Endothelial cell of umbilical vein (primary cell): ENCODE measurements around the gene MRPL14. TPM values are rescaled to one million over a fixed set of nuclear protein-coding genes. Genes with fewer than 3 reads are reported as not detected.

Experiments used
- BruUV-seq: library from RNA; stranded (reverse); fragments of 400-500 nt; replicated peaks from 2 replicates; lab custom pipeline; 2021; lab: Mats Ljungman, UMichigan
- CTCF ChIA-PET: fragments of 300-600, 350-600 bp; sonication (Branson Sonifier 250); formaldehyde crosslinking; loops from one replicate; lab custom pipeline; 2021; ENCODE audit warnings: antibody characterized with exemption, inconsistent platforms; lab: Charles Lee
- POLR2A ChIA-PET: fragments of 300-600, 350-600 bp; sonication (Branson Sonifier 250); formaldehyde crosslinking; loops from one replicate; lab custom pipeline; 2021; ENCODE audit warnings: antibody characterized with exemption, inconsistent platforms; lab: Charles Lee
- DNase-seq: peaks from one replicate; pipeline ENCODE4 v3.0.0-alpha.2; 2011; ENCODE audit warnings: low read depth, low spot score
- FAIRE-seq: peaks from 2 replicates; lab custom pipeline; 2011; peaks lifted over from hg19 to GRCh38; lab: Jason Lieb, UNC
- H2AFZ ChIP-seq: 2 replicates; pipeline ENCODE4 v1.6.0; 2012; ENCODE audit warnings: low read depth, low read length, control low read depth, inconsistent platforms
- H3K27ac ChIP-seq: 2 replicates; pipeline ENCODE4 v1.5.1; 2011; ENCODE audit warnings: low read depth, mild to moderate bottlenecking, control low read depth, low read length, moderate library complexity; ENCODE audit not compliant: insufficient read depth
- H3K27me3 ChIP-seq, 2 experiments: 2 replicates each; pipeline versions ENCODE4 v1.6.0 to v1.6.1; 2011; ENCODE audit warnings: low read length in 2 of 2, mixed read lengths in 1 of 2; ENCODE audit not compliant: control insufficient read depth in 2 of 2, insufficient read depth in 2 of 2
- H3K36me3 ChIP-seq, 2 experiments: 2 replicates in 1 of 2; 3 replicates in 1 of 2; pipeline ENCODE4 v1.5.1; 2011; ENCODE audit warnings: low read length in 2 of 2, mild to moderate bottlenecking in 1 of 2, moderate library complexity in 1 of 2; ENCODE audit not compliant: control insufficient read depth in 2 of 2, insufficient read depth in 2 of 2; ENCODE audit errors: extremely low read depth in 1 of 2
- H3K4me1 ChIP-seq: 3 replicates; pipeline ENCODE4 v1.5.1; 2011; ENCODE audit warnings: mild to moderate bottlenecking, low read length; ENCODE audit not compliant: control insufficient read depth, insufficient read depth; ENCODE audit errors: extremely low read depth
- H3K4me2 ChIP-seq: 2 replicates; pipeline ENCODE4 v1.6.1; 2011; ENCODE audit warnings: low read length, control low read depth, mixed read lengths; ENCODE audit not compliant: insufficient read depth
- H3K4me3 ChIP-seq, 3 experiments: fragments of 200-600 bp in 1 of 3; sonication (generic), shearing (Covaris generic) in 1 of 3; replicated peaks in 1 of 3; 2 replicates each; pipeline ENCODE4 v1.5.1; 2011 to 2016; ENCODE audit warnings: control low read depth in 3 of 3, low read length in 3 of 3, mild to moderate bottlenecking in 2 of 3, inconsistent platforms in 1 of 3, low read depth in 1 of 3, moderate library complexity in 1 of 3; ENCODE audit not compliant: insufficient read depth in 1 of 3
- H3K79me2 ChIP-seq: 2 replicates; pipeline ENCODE4 v1.6.0; 2012; ENCODE audit warnings: low read length, inconsistent platforms; ENCODE audit not compliant: control insufficient read depth, insufficient read depth
- H3K9ac ChIP-seq: replicated peaks from 2 replicates; pipeline ENCODE3; 2011; ENCODE audit warnings: low read length, control low read depth; ENCODE audit not compliant: insufficient read depth; ENCODE audit errors: extremely low read depth
- H3K9me1 ChIP-seq: replicated peaks from 3 replicates; pipeline ENCODE4 v1.6.0; 2011; ENCODE audit warnings: mild to moderate bottlenecking, low read length; ENCODE audit not compliant: control insufficient read depth, insufficient read depth; ENCODE audit errors: extremely low read depth
- H3K9me3 ChIP-seq: replicated peaks from 2 replicates; pipeline ENCODE4 v1.5.1; 2012; ENCODE audit warnings: low read length, inconsistent platforms; ENCODE audit not compliant: control insufficient read depth, insufficient read depth
- H4K20me1 ChIP-seq: replicated peaks from 2 replicates; pipeline ENCODE3; 2011; ENCODE audit warnings: mild to moderate bottlenecking, low read length; ENCODE audit not compliant: control insufficient read depth, insufficient read depth; ENCODE audit errors: extremely low read depth
- CTCF ChIP-seq, 2 donors: IDR thresholded peaks; 1 replicate in 1 of 2; 2 replicates in 1 of 2; pipeline ENCODE4 v1.5.1; 2011; ENCODE audit warnings: low read length in 2 of 2, mild to moderate bottlenecking in 2 of 2, moderate library complexity in 2 of 2, control low read depth in 1 of 2, inconsistent platforms in 1 of 2, low read depth in 1 of 2; ENCODE audit not compliant: insufficient read depth in 1 of 2; ENCODE audit errors: extremely low read depth in 1 of 2
- EZH2 ChIP-seq: IDR thresholded peaks from 2 replicates; pipeline ENCODE4 v1.6.1; 2012; ENCODE audit warnings: borderline replicate concordance, low read depth, mild to moderate bottlenecking, moderate library complexity, low read length, inconsistent platforms; ENCODE audit not compliant: severe bottlenecking
- FOS ChIP-seq: IDR thresholded peaks from 2 replicates; pipeline ENCODE4 v1.6.1; 2011; ENCODE audit warnings: mild to moderate bottlenecking, low read length, moderate library complexity, borderline replicate concordance; ENCODE audit not compliant: insufficient read depth
- GATA2 ChIP-seq: IDR thresholded peaks from 2 replicates; pipeline ENCODE4 v1.7.0; 2011; ENCODE audit warnings: low read depth, mild to moderate bottlenecking, moderate library complexity, mixed read lengths, low read length; ENCODE audit not compliant: insufficient read length, insufficient read depth
- JUN ChIP-seq: IDR thresholded peaks from 2 replicates; pipeline ENCODE4 v1.6.1; 2011; ENCODE audit warnings: borderline replicate concordance, low read depth; ENCODE audit not compliant: insufficient read length, insufficient read depth
- MAX ChIP-seq: IDR thresholded peaks from 2 replicates; pipeline ENCODE4 v1.6.1; 2011; ENCODE audit not compliant: insufficient read depth, insufficient read length
- MYC ChIP-seq: IDR thresholded peaks from one replicate; pipeline ENCODE4 v1.6.1; 2011; ENCODE audit warnings: mild to moderate bottlenecking, low read depth, low read length
- POLR2A ChIP-seq: IDR thresholded peaks from 2 replicates; pipeline ENCODE4 v1.6.1; 2012; ENCODE audit warnings: low read depth, mild to moderate bottlenecking, control low read depth, low read length
- POLR2AphosphoS5 ChIP-seq: IDR thresholded peaks from 2 replicates; pipeline ENCODE4 v1.6.1; 2012; ENCODE audit warnings: low read depth, mild to moderate bottlenecking, control low read depth, low read length, moderate library complexity; ENCODE audit not compliant: insufficient read depth
- dilution Hi-C: fragments of 300-500 bp; cut with MboI; formaldehyde crosslinking; loops from one replicate; pipeline ENCODE4 v1.15.0; 2019; ENCODE audit warnings: low sequenced_read_pairs; ENCODE audit not compliant: extremely low pct_ligation_motif_present
- intact Hi-C: fragments of 100-400 bp; cut with micrococcal nuclease; formaldehyde crosslinking; loops from one replicate; pipeline ENCODE4 v1.10.0; 2022
- polyA plus RNA-seq, 4 experiments: library from polyadenylated mRNA; depleted of rRNA in 3 of 4; stranded (reverse) in 3 of 4; unstranded in 1 of 4; fragments of >200 nt; gene quantifications; 2 replicates each; pipeline versions ENCODE4 v1.2.1 to v1.2.3, GENCODE V29; 2011 to 2012; ENCODE audit warnings: missing spikeins in 1 of 4
- total RNA-seq: library from RNA; stranded (reverse); gene quantifications from 2 replicates; pipeline ENCODE4 v1.2.3, GENCODE V29; 2021

MRPL14 gene
- total and polyA plus RNA-seq, 2 donors (not counting 3 experiments of a cell fraction or from before 2014, with no cell fraction given) = 68.1 to 103 TPM

GRCh38 chr6:44171899-44172546 lies 44.8 kb upstream of the MRPL14 start:
- no peaks in the 10 kb centered on the region for H3K9me3 ChIP-seq
- H3K27me3 ChIP-seq = peaks cover 0 to 9% of the 10 kb centered on the region in 2 experiments
- H3K79me2 ChIP-seq = no peaks in the 10 kb centered on the region
- BruUV-seq = no TSS peak
- FAIRE-seq (no peak), DNase-seq (no peak)
- no peak overlapping the region for H2AFZ ChIP-seq
- dilution Hi-C loops = no loop called here
- peaks cover 11% of the 10 kb centered on the region for H3K4me1 ChIP-seq
- ChIA-PET CTCF (interaction anchor here (1.0 to 6.1 kb wide), 20 partner anchors 10 to 168 kb away, joined by 3 to 148 read pairs (median 9); partner anchors contain the start of genes HSP90AB1, SLC29A1 and SLC35B2), POLR2A (interaction anchor here (1.3 kb wide), 1 partner anchor 75 kb away, joined by 9 read pairs; the partner anchor contains the start of gene HSP90AB1)
- TF ChIP-seq MYC = no peak
- no peak overlapping the region for H3K27ac ChIP-seq
- no peak overlapping the region for H3K4me2 ChIP-seq
- no peaks in the 10 kb centered on the region for H4K20me1 ChIP-seq
- H3K9ac ChIP-seq = no peak overlapping the region
- H3K4me3 ChIP-seq = no peak overlapping the region
- intact Hi-C loops = loop anchor here (1.0 kb wide), 6 partner anchors 49 to 166 kb away; partner anchors contain the start of gene SLC35B2
- H3K9me1 ChIP-seq = no peaks in the 10 kb centered on the region
- no peaks in the 10 kb centered on the region for H3K36me3 ChIP-seq

- H3K4me1 ChIP-seq = no peaks in the 10 kb centered on the region
- BruUV-seq = no TSS peak
- peaks cover 0 to 20% of the 10 kb centered on the region in 2 experiments for H3K27me3 ChIP-seq
- no peak for DNase-seq
- dilution Hi-C loops = no loop called here
- ChIA-PET POLR2A (interaction anchor here (0.9 kb wide), 1 partner anchor 77 kb away, joined by 4 read pairs; the partner anchor contains the start of gene HSP90AB1), CTCF (interaction anchor here (0.8 to 2.4 kb wide), 8 partner anchors 10 to 87 kb away, joined by 3 to 9 read pairs (median 6); partner anchors contain the start of gene SLC35B2)
- H3K9ac ChIP-seq = no peak overlapping the region
- no peak overlapping the region for H3K4me2 ChIP-seq
- no peak for FAIRE-seq
- H3K9me3 ChIP-seq = no peaks in the 10 kb centered on the region
- H3K4me3 ChIP-seq = no peak overlapping the region
- no peaks in the 10 kb centered on the region for H3K9me1 ChIP-seq
- H4K20me1 ChIP-seq = no peaks in the 10 kb centered on the region
- H3K27ac ChIP-seq = no peak overlapping the region
- intact Hi-C loops = no loop called here
- H3K79me2 ChIP-seq = no peaks in the 10 kb centered on the region
- H2AFZ ChIP-seq = no peak overlapping the region
- TF ChIP-seq POLR2A (no peak), GATA2 (no peak), EZH2 (no peak), MAX (no peak), FOS (no peak), POLR2AphosphoS5 (no peak), CTCF (IDR thresholded peaks at IDR 0.05; ENCODE audit: extremely low read depth in 1 of 2, insufficient read depth in 1 of 2, low read depth in 1 of 2, low read length in 2 of 2) (no peak), MYC (no peak), JUN (no peak)
- H3K36me3 ChIP-seq = no peaks in the 10 kb centered on the region
Observed at GRCh38 chr6:44169886-44170570, 42.8 kb upstream of the MRPL14 start.
